Loucy (cell line): Measurements from ENCODE around the gene HES5.

Experiments used
- EZH2phosphoT487 ChIP-seq: fragments of 200-600 bp; IDR thresholded peaks from 2 replicates; pipeline ENCODE4 v1.6.1; 2018; ENCODE audit warnings: antibody characterized with exemption, mild to moderate bottlenecking, moderate library complexity, borderline replicate concordance
- TF ChIP-seq, protein P1 (sequence below): fragments of 200-600 bp; sonication (generic); conservative IDR thresholded peaks from 2 replicates; pipeline ENCODE4 v1.5.1; 2014; ENCODE audit warnings: mild to moderate bottlenecking, antibody characterized with exemption, low read length

DNA sequence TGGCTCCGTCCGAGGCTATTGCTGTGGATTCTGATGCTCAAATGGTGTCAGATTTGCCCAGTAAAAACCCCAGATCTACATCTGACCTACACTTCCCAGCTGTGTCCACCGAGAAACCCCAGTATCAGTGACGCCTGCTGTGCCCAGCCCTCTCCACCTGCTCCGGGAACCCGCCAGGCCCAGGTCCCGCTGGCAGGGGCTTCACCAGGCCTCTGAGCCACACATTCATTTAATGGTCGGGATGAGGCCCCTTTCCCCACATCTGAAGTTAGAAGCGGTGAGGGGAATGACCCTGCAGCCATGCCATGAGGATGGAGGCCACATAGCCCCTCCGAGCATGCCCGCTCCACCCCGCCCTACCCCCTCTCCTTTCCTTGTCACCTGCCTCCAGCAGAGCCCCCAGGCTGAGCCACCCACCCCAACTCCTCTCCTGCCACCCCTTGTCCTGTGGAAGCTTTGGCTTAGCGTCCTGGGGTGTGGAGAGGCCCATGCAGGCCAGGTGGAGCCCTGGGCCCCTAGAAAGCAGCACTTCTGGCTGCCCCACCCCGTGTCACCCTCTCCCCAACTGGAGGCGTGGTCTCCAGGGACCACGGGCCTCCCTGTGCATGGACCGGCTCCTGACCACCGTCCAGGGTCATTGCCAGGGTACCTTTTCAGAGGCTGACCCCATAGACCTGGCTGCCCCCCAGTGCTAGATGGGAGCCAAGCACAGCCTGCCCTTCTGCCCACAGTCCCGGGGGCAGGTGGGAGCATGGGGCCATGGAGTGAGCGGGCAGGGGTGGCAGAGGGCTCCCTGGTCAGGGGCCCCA lies 34.1 kb upstream of the HES5 start:
- TF ChIP-seq, protein P1, sequence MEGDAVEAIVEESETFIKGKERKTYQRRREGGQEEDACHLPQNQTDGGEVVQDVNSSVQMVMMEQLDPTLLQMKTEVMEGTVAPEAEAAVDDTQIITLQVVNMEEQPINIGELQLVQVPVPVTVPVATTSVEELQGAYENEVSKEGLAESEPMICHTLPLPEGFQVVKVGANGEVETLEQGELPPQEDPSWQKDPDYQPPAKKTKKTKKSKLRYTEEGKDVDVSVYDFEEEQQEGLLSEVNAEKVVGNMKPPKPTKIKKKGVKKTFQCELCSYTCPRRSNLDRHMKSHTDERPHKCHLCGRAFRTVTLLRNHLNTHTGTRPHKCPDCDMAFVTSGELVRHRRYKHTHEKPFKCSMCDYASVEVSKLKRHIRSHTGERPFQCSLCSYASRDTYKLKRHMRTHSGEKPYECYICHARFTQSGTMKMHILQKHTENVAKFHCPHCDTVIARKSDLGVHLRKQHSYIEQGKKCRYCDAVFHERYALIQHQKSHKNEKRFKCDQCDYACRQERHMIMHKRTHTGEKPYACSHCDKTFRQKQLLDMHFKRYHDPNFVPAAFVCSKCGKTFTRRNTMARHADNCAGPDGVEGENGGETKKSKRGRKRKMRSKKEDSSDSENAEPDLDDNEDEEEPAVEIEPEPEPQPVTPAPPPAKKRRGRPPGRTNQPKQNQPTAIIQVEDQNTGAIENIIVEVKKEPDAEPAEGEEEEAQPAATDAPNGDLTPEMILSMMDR = no peak
- TF ChIP-seq EZH2phosphoT487 = no peak
